GM12873 (cell line): ENCODE measurements around the gene DDN.

Experiments used
- CTCF ChIP-seq: IDR thresholded peaks from 2 replicates; pipeline ENCODE4 v1.5.1; 2012; ENCODE audit warnings: low read depth, mild to moderate bottlenecking, moderate library complexity, low read length, control low read depth; ENCODE audit not compliant: insufficient read depth; ENCODE audit errors: missing control alignments

Gene DDN

GRCh38 chr12:48999371-49000131 is at the start of gene DDN:
Gene DDN, minus strand, starts transcription at chr12:48999375. Its CDS starts 88 bp downstream, at chr12:48999287.
- peak; percentile 20 for TF ChIP-seq CTCF

GRCh38 chr12:49048953-49049352 is 49.8 kb upstream of the DDN start:
- no peak for TF ChIP-seq CTCF

GRCh38 chr12:49046129-49046895 is 47.1 kb upstream of the DDN start:
- TF ChIP-seq CTCF, result no peak

- no peak for TF ChIP-seq CTCF
Observed at GRCh38 chr12:49044660-49045059, 45.5 kb upstream of the DDN start.

- TF ChIP-seq CTCF, result peak; percentile 87
Observed at GRCh38 chr12:49043856-49044258, 44.7 kb upstream of the DDN start.

GRCh38 chr12:49043241-49043640 is 44.1 kb upstream of the DDN start:
- no peak for TF ChIP-seq CTCF

GRCh38 chr12:49041881-49042484 is 42.8 kb upstream of the DDN start:
- no peak for TF ChIP-seq CTCF
